Panc1 (cell line): ENCODE data around the gene WNT1. TPM values are rescaled to one million over a fixed set of nuclear protein-coding genes. Genes with fewer than 3 reads are reported as not detected.
A peak's percentile ranks its signal among the peaks of the same experiment; 100 is the strongest.

Source experiments
- ATAC-seq: fragments of 200-7000 bp; cut with Tn5 transposase; 2 replicates; pipeline ENCODE4 v1.9.1; 2020; ENCODE audit warnings: mild to moderate bottlenecking, moderate library complexity
- BruUV-seq: library from RNA; stranded (reverse); fragments of 400-500 nt; replicated peaks from 2 replicates; lab custom pipeline; 2021; lab: Mats Ljungman, UMichigan
- CTCF ChIA-PET: fragments of 300-600 bp; sonication (Branson Sonifier 250); formaldehyde crosslinking; loops from one replicate; lab custom pipeline; 2022; ENCODE audit warnings: antibody characterized with exemption; lab: Charles Lee
- POLR2A ChIA-PET: fragments of 300-600 bp; sonication (Branson Sonifier 250); formaldehyde crosslinking; loops from one replicate; lab custom pipeline; 2022; ENCODE audit warnings: antibody characterized with exemption; lab: Charles Lee
- DNase-seq: peaks from one replicate; pipeline ENCODE4 v3.0.0-alpha.2; 2010; ENCODE audit warnings: low read depth, low spot score
- H3K27ac ChIP-seq: 2 replicates; pipeline ENCODE4 v1.5.1; 2011; ENCODE audit warnings: mild to moderate bottlenecking, low read length, inconsistent platforms
- H3K27me3 ChIP-seq: fragments of 200-500 bp; sonication (Bioruptor generic); 2 replicates; pipeline ENCODE4 v1.6.0; 2014; ENCODE audit warnings: low read length, inconsistent platforms; ENCODE audit not compliant: control insufficient read depth, insufficient read depth
- H3K36me3 ChIP-seq: fragments of 200-500 bp; sonication (Bioruptor generic); 2 replicates; pipeline ENCODE4 v1.5.1; 2014; ENCODE audit warnings: inconsistent platforms, mild to moderate bottlenecking, low read length, moderate library complexity; ENCODE audit not compliant: control insufficient read depth, insufficient read depth
- H3K4me1 ChIP-seq: 2 replicates; pipeline ENCODE4 v1.5.1; 2011; ENCODE audit warnings: inconsistent platforms, mild to moderate bottlenecking, low read length, moderate library complexity; ENCODE audit not compliant: control insufficient read depth, insufficient read depth
- H3K4me3 ChIP-seq, 2 experiments: 2 replicates each; pipeline ENCODE4 v1.5.1; 2011 to 2012; ENCODE audit warnings: low read depth in 2 of 2, low read length in 2 of 2, mild to moderate bottlenecking in 2 of 2, inconsistent platforms in 1 of 2, moderate library complexity in 1 of 2
- H3K9me3 ChIP-seq: fragments of 200-500 bp; sonication (Bioruptor generic); 2 replicates; pipeline ENCODE4 v1.5.1; 2014; ENCODE audit warnings: low read depth, mild to moderate bottlenecking, inconsistent platforms, low read length, moderate library complexity; ENCODE audit not compliant: control insufficient read depth, insufficient read depth
- POLR2AphosphoS5 ChIP-seq: IDR thresholded peaks from 2 replicates; pipeline ENCODE4 v1.6.1; 2012; ENCODE audit warnings: mild to moderate bottlenecking, low read depth, low read length, moderate library complexity
- SIN3A ChIP-seq: IDR thresholded peaks from 2 replicates; pipeline ENCODE4 v1.6.1; 2012; ENCODE audit warnings: low read depth, mild to moderate bottlenecking, low read length, moderate library complexity, borderline replicate concordance; ENCODE audit not compliant: insufficient read depth
- TCF7L2 ChIP-seq: IDR thresholded peaks from 2 replicates; pipeline ENCODE4 v1.6.1; 2011; ENCODE audit warnings: mild to moderate bottlenecking, low read depth, low read length, inconsistent platforms
- in situ Hi-C: cut with HindIII; loops from 2 replicates; pipeline ENCODE4 v1.10.0; 2016; ENCODE audit warnings: low sequenced_read_pairs, low pct_unique_long_range_greater_than_20kb
- intact Hi-C: fragments of 100-400 bp; cut with micrococcal nuclease; formaldehyde crosslinking; loops from one replicate; pipeline ENCODE4 v1.10.0; 2022; ENCODE audit not compliant: unreplicated experiment
- total RNA-seq: library from RNA; stranded (reverse); gene quantifications from one replicate; pipeline ENCODE4 v1.2.1, GENCODE V29; 2021; ENCODE audit not compliant: unreplicated experiment
- TF ChIP-seq, protein P1 (sequence below), 2 experiments: IDR thresholded peaks; 2 replicates each; pipeline ENCODE4 v1.6.1; 2011 to 2012; ENCODE audit warnings: low read depth in 2 of 2, control low read depth in 1 of 2, low read length in 1 of 2, mild to moderate bottlenecking in 1 of 2, moderate library complexity in 1 of 2; ENCODE audit not compliant: insufficient read depth in 1 of 2
- TF ChIP-seq, protein P2 (sequence below): fragments of 450-650 bp; IDR thresholded peaks from 2 replicates; pipeline ENCODE4 v1.5.1; 2017; ENCODE audit warnings: mild to moderate bottlenecking

WNT1 gene
- total RNA-seq, 1 experiment from 2014 or later: not detected

DNA sequence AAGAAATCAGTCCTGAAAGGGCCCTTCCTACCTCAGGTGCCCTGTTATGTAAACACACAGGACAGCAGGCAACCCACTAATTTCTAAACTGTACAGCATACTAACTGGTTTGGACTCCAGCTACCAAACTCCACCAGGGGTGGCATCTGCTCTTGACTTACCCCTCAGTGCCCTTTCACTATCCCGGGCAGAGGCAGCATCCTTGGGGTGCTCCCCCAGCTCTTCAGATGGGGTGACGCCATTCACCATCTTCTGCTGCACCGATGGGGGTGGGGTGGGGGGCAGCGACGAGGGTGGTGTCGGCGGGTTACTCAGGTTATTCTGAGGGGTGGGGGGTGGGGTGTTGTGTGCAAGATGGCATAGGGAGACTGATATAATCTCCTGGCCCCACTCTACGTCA lies 52.0 kb downstream of the WNT1 start:
- in situ Hi-C loops: no loop called here

DNA sequence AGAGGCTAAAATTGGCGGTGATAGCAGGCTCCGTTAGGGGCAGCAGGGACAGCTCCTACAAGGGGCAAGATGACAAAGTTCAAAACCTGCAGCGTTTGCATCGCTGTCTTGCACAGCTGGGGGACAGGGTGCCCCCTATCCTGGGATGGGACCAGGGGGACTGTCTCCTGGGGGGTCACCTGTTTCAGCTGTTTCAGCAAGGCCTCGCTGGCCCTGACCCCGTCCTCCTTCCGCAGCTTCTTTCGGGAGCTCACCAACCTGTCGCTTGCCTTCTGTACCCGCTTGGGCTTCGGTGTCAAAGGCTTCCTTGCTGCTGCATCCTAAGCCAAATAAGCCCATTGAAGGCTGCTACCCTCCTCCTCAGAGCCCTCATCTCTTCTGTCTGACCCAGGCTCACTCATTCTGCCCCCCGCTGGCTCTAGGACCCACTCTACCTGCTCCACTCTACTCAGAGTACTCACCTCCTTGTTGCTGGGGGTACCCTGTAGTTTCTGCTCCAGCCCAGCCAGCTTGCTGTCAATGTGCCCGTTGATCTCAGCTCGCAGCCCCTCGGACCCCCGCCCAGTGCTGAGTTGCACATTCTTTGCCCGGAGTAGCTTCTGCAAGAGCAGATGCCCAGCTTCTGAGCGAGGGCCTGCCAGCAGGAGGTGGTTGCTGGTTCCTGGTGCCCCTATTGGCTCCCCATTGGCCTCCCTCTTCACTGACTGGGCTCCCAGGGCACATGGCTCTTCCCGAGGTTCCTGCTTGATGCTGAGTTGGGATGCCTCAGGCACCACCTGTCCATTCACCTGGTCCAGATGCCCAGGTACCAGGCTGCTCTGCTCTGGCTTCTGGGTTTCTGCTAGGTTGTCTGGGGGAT lies 52.8 kb downstream of the WNT1 start:
- TF ChIP-seq, protein P1, sequence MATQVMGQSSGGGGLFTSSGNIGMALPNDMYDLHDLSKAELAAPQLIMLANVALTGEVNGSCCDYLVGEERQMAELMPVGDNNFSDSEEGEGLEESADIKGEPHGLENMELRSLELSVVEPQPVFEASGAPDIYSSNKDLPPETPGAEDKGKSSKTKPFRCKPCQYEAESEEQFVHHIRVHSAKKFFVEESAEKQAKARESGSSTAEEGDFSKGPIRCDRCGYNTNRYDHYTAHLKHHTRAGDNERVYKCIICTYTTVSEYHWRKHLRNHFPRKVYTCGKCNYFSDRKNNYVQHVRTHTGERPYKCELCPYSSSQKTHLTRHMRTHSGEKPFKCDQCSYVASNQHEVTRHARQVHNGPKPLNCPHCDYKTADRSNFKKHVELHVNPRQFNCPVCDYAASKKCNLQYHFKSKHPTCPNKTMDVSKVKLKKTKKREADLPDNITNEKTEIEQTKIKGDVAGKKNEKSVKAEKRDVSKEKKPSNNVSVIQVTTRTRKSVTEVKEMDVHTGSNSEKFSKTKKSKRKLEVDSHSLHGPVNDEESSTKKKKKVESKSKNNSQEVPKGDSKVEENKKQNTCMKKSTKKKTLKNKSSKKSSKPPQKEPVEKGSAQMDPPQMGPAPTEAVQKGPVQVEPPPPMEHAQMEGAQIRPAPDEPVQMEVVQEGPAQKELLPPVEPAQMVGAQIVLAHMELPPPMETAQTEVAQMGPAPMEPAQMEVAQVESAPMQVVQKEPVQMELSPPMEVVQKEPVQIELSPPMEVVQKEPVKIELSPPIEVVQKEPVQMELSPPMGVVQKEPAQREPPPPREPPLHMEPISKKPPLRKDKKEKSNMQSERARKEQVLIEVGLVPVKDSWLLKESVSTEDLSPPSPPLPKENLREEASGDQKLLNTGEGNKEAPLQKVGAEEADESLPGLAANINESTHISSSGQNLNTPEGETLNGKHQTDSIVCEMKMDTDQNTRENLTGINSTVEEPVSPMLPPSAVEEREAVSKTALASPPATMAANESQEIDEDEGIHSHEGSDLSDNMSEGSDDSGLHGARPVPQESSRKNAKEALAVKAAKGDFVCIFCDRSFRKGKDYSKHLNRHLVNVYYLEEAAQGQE (IDR thresholded peaks at IDR 0.05; ENCODE audit: insufficient read depth in 1 of 2, low read depth in 2 of 2, low read length in 1 of 2): no peak
- TF ChIP-seq POLR2AphosphoS5 (no peak), TCF7L2 (no peak), SIN3A (no peak)
- in situ Hi-C loops (no loop called here), intact Hi-C loops (no loop called here)
- Histone ChIP-seq H3K9me3 (no peaks in the 10 kb centered on the region), H3K4me1 (no peaks in the 10 kb centered on the region), H3K27me3 (no peaks in the 10 kb centered on the region), H3K4me3 (no peak overlapping the region), H3K27ac (no peak overlapping the region), H3K36me3 (peaks cover 12% of the 10 kb centered on the region)
- BruUV-seq: no TSS peak
- POLR2A ChIA-PET: interaction anchor here (0.5 to 0.6 kb wide), 2 partner anchors 11 to 83 kb away, joined by 3 to 14 read pairs; no protein-coding TSS in a partner anchor
- ATAC-seq: no peak
- DNase-seq: no peak
- CTCF ChIA-PET: no interaction called here

More for the DNA sequence above, 52.0 kb downstream of the WNT1 start:
- BruUV-seq: no TSS peak
- CTCF ChIA-PET: interaction anchor here (1.1 kb wide), 1 partner anchor 14 kb away, joined by 6 read pairs; no protein-coding TSS in a partner anchor
- POLR2A ChIA-PET: interaction anchor here (0.5 to 0.7 kb wide), 3 partner anchors 10 to 84 kb away, joined by 3 to 14 read pairs (median 5); no protein-coding TSS in a partner anchor
- TF ChIP-seq POLR2AphosphoS5: 0 out of 2 replicates have a peak, but pooled peaks have one; percentile 18
- TF ChIP-seq TCF7L2: no peak
- no peaks in the 10 kb centered on the region for H3K4me1 ChIP-seq
- H3K36me3 ChIP-seq: peaks cover 20% of the 10 kb centered on the region
- H3K9me3 ChIP-seq: no peaks in the 10 kb centered on the region
- intact Hi-C loops: no loop called here
- no peak for DNase-seq
- no peak for ATAC-seq
- H3K4me3 ChIP-seq: no peak overlapping the region
- H3K27me3 ChIP-seq: no peaks in the 10 kb centered on the region
- H3K27ac ChIP-seq: no peak overlapping the region

DNA sequence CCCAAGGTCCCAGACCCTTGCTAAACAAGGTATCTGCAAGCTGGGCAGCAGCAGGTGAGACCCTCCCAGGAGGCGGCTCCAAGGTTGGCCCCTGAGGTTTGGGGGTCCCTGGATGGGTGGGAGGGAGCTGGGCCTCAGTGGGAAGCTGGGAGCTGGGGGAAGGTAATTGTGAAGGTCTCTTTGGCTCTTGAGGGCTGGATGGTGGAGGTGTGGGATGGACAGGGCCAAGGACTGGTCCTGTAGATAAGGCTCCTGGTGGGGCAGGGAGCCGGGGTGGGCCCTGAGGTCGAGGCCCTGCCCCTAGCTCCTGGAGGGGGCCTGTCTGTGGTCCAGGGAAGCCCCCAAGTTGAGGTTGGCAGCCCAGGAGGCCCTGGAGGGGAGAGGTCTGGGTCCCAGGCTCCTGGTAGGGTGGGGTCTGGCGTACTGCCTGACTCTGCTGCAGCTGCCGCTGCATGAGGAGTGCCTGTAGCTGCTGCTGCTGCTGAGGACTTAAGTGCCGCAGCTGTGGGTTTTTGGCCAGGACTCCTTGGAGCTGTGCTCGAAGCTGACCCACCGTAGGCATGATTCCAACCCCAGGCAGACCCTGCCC lies 53.5 kb downstream of the WNT1 start:
- no peak for ATAC-seq
- in situ Hi-C loops: no loop called here
- no TSS peak for BruUV-seq
- ChIA-PET CTCF (no interaction called here), POLR2A (no interaction called here)
- TF ChIP-seq POLR2AphosphoS5 (no peak), SIN3A (no peak), TCF7L2 (no peak)
- TF ChIP-seq, protein P1 (IDR thresholded peaks at IDR 0.05; ENCODE audit: insufficient read depth in 1 of 2, low read depth in 2 of 2, low read length in 1 of 2): no peak
- TF ChIP-seq, protein P2, sequence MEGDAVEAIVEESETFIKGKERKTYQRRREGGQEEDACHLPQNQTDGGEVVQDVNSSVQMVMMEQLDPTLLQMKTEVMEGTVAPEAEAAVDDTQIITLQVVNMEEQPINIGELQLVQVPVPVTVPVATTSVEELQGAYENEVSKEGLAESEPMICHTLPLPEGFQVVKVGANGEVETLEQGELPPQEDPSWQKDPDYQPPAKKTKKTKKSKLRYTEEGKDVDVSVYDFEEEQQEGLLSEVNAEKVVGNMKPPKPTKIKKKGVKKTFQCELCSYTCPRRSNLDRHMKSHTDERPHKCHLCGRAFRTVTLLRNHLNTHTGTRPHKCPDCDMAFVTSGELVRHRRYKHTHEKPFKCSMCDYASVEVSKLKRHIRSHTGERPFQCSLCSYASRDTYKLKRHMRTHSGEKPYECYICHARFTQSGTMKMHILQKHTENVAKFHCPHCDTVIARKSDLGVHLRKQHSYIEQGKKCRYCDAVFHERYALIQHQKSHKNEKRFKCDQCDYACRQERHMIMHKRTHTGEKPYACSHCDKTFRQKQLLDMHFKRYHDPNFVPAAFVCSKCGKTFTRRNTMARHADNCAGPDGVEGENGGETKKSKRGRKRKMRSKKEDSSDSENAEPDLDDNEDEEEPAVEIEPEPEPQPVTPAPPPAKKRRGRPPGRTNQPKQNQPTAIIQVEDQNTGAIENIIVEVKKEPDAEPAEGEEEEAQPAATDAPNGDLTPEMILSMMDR: no peak
- intact Hi-C loops: no loop called here
- no peak for DNase-seq
- Histone ChIP-seq H3K4me1 (no peaks in the 10 kb centered on the region), H3K9me3 (no peaks in the 10 kb centered on the region), H3K4me3 (no peak overlapping the region), H3K27ac (no peak overlapping the region), H3K27me3 (no peaks in the 10 kb centered on the region), H3K36me3 (peaks cover 7% of the 10 kb centered on the region)
